Right ventricle myocardium superior (tissue), 1 donor: ENCODE results near the gene KCNQ1. TPM values are rescaled to one million over a fixed set of nuclear protein-coding genes. Genes with fewer than 3 reads are reported as not detected.

ENCODE experiments used
- ATAC-seq: fragments of 200-7000 bp; cut with Tn5 transposase; one replicate; pipeline ENCODE4 v1.9.1; 2020; ENCODE audit warnings: mild to moderate bottlenecking; ENCODE audit not compliant: poor library complexity
- DNase-seq: peaks from one replicate; pipeline ENCODE4 v3.0.0-alpha.2; 2020
- intact Hi-C: fragments of 100-400 bp; cut with DNase I; formaldehyde crosslinking; loops from one replicate; pipeline ENCODE4 v1.11.2; 2022
- total RNA-seq: library from RNA; stranded (reverse); fragmentation: NEBNext Ultra II Directional; extraction: Animal tissue kit (Norgen Biotek cat#: 25700); gene quantifications from one replicate; pipeline ENCODE4 v1.2.1, GENCODE V29; 2021
- donor health status: DM: no; HTN: yes; CAD: no; lungs with severe emphysema.

Gene KCNQ1
- total RNA-seq, 1 donor from 2014 or later = 33.4 TPM

DNA sequence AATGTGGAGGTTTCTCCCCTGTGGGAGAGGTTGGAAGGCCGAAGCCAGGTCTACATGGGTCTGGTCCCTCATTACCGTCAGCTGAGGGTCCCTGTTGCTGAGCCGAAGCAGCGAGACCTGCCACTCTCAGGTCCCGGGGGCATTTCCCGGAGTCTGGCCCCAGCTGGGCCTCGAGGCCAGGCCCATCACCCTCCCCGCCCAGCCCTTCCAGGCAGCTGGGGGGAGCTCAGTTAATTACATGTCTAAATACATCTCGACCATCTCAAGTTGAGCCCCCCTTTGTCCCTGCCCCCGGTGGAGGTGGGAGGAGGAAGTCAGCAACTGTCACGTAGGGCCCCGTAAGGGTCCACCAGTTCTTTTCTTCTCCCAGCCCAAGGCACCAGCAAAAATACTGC, 437.2 kb downstream of the KCNQ1 start:
- no peak for DNase-seq
- intact Hi-C loops = loop anchor here (5.0 kb wide), 1 partner anchor 185 kb away; the partner anchor contains the start of gene KCNQ1OT1
- no peak for ATAC-seq

DNA sequence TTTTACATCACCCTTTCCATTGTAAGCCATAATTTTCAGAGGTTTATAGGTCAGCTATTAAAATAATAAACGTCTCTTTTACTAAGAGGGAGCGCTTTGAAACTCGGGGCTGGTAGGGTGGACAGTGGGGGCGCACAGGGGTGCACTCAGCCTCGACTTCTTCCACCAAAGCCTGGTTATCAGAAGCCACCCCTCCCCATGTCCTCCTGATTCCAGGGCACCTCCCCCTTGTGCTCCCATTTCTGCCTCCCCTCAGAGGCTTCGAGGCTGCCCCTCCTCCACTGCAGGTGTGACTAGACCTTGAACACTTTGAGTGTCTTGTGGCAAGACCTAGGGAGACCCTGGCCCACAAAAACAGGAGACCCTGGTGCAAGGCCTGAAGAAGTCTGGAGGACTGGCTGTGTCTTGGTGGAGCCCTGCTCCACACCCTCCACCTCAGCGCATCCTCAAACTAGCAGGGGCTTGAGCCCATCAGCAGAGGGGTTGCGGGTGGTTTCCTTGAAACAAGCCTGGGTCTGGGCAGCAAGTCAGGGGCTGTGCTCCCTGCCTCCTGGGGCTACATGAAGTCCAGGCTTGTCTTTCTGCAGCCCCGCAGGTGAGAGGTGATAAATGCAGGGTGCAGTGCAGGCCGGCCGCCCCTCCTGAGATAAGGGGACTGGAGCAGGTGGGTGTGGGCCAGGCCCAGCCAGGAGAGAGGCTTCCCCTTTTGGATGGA, 437.7 kb downstream of the KCNQ1 start:
- DNase-seq (no peak), ATAC-seq (no peak)
- intact Hi-C loops = loop anchor here (5.0 kb wide), 1 partner anchor 185 kb away; the partner anchor contains the start of gene KCNQ1OT1

DNA sequence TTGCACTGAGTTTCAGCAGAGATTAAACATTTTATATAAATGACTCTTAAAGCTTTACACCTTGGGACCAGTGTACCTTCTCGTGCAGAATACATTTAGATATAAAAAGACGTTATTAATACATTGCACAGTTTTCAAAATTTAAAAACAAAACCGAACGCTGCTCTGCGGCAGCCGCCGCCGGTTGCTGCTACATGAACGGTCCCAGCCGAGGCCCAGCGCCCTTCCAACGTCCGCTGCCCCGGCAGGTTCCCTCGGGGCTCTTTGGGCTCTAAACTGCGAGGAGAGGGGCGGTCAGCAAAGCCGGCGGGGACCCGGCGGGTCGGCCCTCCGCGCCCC, 438.8 kb downstream of the KCNQ1 start:
- ATAC-seq (no peak), DNase-seq (no peak)
- intact Hi-C loops = loop anchor here (5.0 kb wide), 1 partner anchor 186 kb away; the partner anchor contains the start of gene KCNQ1OT1

DNA sequence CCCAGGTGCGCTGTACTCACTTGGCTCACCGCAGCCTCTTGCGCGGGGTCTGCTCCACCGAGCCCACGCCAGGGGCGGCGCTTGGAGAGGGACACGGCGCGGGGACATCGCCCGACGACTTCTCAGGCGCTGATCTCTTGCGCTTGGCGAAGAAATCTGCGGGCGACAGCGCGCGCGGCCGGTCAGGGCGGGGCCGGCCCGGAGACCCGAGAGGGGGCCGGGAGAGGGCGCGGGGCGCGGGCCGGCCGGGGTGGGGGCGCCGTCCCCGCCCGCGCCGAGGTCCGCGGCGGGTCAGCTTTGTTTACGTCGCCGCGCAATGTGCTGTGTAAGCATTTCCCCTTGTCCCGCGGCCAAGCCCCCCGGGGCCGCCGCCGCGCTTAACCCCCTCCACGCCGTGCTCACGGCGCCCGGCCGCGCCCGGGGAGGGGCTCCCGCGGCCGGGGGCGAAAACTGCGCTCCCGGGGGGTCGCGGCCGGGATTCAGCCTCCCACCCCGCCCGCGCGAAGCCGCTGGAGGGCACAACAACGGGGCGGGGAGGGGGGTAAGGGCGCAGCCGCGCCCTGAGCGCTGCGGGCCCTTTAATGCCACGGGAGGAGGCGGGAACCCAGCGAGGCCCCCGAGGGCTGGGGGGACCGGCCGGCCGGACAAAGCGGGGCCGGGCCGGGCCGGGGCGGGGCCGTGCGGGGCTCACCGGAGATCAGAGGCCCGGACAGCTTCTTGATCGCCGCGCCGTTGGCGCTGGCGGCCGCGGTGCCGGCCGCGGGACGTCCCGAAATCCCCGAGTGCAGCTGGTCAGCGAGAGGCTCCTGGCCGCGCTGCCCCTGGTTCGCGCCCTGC, 439.4 kb downstream of the KCNQ1 start:
- ATAC-seq (peak; percentile 37), DNase-seq (peak; percentile 78)
- intact Hi-C loops = loop anchor here (5.0 kb wide), 1 partner anchor 187 kb away; the partner anchor contains the start of gene KCNQ1OT1

DNA sequence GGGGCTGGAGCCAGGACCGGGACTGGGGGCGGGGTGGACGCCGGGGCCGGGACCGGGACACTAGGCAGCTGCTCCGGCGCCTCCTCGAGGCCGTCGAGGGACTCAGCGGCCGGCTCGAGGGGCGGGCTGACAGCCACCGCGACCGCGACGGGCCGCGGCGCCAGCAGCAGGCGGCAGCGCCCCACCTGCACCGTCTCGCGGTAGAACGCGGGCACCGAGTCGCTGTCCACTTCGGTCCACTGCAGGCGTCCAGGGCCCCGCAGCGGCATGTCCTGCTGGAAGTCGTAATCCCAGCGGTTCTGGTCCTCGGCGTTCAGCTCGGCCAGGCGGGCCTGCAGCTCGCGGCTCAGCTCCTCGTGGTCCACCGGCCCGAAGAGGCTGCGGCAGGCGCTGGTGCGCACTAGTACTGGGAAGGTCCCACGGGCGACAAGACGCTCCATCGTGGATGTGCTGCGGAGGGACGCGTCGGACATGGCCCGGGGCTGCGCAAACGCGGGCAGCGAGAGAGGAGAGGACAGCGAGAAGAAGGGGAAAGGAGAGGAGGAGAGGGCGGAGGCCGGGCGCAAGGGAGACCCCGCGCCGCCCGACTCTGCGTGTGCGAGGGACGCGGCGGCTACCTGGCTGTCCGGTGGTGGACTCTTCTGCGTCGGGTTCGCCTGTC, 440.3 kb downstream of the KCNQ1 start:
- intact Hi-C loops = no loop called here
- peak; percentile 80 for DNase-seq
- ATAC-seq = peak; percentile 30

DNA sequence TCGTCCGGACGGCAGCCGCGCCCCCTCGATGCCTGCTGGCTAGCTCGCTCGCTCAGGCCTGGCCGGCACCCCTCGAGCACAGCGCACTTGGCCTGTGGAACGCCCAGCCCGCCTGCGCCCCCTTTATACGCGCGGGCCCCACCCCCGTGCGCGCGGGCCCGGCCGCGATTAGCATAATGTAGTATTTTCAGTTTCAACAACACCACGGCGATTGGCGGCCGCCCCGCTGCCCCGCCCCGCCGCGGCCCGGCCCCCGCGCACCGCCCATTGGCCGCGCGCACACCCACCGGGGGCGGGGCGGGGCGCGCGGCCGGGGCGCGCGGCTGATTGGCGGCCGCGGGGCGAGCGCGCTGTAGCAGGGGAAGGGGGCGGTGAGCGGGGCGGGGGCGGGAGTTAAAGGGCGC, 440.9 kb downstream of the KCNQ1 start, which contains the start of gene CDKN1C:
Gene CDKN1C (minus strand): TSS at position 98 of the 404 bp plus-strand sequence. CDS start 319 bp downstream, outside the sequence.
- DNase-seq (peak; percentile 94), ATAC-seq (peak; percentile 82)
- intact Hi-C loops = no loop called here

DNA sequence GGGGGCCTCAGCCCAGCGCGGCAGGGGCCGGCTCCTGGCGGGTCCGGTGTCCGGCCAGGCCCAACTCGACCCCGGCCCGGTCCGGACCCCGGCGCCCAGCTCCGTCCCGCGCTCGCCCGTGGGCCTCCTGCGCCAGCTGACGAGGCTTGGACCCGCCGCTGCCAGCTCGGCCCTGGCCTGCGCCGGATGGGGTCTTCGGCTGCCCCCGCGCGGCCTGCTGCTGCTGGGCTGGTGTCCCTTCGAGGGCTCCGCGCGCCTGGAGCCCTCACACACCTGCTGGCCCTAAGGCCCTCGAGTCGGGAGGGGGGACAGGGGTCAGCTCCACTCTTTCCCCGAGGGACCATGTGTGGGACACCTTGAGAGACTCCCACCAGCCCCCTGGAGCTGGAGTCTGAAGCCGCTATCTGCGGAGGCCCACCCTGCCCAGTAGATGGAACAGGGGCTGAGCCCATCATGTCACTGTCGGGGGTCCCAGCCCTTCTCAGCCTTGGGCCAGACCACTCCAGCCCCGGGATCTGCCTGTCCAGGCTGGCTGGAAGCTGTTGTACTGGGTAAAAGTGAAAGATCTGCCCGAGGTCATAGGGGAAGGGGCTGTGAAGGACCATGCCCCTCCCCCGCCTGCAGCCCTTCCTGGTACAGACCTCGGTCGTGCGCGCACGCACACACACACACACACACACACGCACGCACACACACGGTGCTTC, 441.5 kb downstream of the KCNQ1 start:
- intact Hi-C loops = no loop called here
- peak; percentile 71 for DNase-seq
- ATAC-seq = peak; percentile 11

DNA sequence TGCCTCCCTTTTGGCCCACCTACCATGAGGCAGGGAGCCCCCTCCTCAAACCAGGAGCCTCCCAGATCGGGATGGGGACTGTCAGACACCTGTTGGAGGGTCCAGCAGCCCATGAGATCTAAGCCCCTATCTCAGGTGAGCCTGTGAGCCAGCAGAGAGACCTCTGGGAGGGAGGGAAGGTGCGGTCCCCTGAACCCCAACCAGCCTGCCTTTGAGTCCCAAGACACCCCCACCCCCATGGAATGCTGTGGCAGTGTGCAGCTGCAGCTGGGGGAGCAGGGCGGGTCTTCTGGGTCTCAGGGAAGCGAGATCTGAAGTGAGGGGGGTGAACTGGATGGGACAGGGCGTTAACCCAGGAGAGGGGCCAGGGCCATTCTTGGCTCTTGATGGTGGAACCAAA, 442.1 kb downstream of the KCNQ1 start:
- intact Hi-C loops = no loop called here
- DNase-seq (no peak), ATAC-seq (no peak)

DNA sequence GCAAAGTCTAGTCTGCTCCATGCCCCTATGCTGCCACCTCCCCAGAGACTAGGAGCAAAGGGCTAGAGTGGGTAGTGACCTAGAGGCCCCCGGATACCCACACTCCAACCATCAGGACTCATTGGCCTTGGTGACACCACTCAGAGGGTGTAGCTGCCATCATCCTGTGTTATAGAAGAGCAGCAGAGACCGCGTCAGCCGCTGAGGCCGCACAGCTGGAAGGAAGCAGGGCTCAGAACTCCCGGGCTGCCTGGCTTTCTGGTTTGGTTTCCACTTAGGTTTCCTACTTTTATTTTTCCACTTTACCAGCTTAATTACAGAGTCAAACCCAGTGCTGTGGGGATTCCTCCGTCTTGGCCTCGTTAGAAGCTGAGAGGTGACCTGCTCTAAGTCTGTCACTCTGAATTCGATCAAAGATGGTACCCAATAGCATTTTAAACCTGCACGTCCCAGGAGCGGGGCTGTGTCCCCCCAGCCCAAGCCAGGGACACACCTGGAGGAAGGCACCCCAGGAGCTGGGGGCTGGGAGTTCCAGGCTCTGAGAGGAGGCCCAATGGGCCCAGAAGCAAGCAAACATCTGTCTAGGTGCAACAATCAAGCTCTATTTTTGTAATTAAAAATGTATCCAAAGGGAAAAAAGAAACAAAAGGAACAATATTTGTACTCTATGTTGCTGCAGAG, 442.8 kb downstream of the KCNQ1 start:
- intact Hi-C loops = loop anchor here (1.0 kb wide), 1 partner anchor 354 kb away; no protein-coding TSS in a partner anchor
- no peak for ATAC-seq

DNA sequence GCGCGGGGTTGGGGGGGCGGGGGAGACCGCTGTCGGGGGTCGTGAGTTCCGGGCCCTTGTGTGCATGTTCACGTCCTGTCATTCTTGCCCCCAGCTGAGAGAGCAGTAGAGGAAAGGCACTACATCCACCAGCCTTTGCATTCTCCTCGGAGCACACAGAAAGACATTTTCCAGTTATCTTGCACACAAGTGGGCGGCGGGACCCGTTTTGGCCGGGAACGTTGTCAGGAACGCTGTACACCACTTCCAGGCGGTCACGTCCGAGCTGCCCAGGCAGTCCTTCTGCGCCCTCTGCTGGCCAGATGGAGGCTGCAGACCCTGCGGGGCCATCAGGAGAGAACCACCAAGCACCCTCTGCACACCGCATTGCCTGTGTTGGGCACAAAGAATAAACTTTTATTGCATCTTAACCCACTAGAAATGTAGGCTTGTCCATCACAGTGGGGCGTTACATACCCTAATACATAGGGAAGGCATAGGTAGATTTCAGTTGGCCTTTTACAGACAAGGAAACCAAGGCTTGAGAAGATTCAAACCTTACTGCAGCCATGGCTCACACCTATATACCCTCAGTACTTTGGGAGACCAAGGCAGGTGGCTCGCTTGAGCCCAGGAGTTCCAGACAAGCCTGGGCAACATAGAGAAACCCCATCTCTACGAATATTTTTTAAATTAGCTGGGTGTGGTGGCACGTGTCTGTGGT, 443.6 kb downstream of the KCNQ1 start:
- DNase-seq (peak; percentile 95), ATAC-seq (peak; percentile 62)
- intact Hi-C loops = loop anchor here (1.0 kb wide), 1 partner anchor 355 kb away; no protein-coding TSS in a partner anchor

More for the DNA sequence above, 442.8 kb downstream of the KCNQ1 start:
- DNase-seq = no peak

DNA sequence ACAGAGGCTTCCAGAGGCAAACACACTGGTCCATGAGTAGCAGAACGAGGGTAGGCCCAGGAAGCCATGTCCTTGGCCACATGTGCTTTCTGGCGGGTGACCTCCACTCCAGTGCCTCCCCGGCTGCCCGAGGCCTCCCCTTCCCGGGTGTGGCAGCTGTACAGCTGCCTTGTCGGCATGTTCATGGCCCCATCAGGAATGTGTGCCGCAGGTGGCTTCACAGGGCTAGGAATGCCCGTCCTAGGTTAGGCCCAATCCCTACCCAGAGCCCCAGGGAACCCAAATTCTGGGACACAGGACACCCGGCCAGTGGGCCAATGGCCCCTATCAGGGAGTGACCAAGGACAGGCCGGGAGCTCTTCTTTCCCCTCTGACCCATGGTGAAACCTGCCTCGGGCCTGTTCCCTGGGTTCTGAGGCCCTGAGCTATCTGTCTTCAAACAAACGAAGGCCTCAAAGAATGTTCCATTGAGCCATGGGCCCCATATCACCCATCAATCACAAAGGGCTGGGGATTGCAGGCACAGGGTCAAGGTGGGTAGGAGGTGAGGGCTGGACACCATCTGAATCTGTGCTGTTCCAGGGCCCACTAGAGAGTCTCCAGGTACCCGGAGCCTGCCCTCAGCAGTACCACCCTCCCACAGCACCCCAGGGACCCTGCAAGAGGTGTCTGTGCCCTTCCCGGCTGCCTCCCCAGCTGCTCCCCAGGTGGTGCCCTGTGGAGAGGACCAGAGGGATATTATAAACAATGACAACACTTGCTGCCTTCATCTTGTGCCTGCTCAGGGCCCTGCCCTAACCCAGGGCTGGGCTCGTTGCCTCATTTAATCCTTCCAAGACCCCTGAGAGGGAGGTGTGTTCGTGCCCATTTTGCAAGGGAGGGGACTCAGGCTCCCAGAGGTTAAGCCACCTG, 444.8 kb downstream of the KCNQ1 start:
- DNase-seq (no peak), ATAC-seq (no peak)
- intact Hi-C loops = loop anchor here (5.0 kb wide), 1 partner anchor 457 kb away; no protein-coding TSS in a partner anchor

DNA sequence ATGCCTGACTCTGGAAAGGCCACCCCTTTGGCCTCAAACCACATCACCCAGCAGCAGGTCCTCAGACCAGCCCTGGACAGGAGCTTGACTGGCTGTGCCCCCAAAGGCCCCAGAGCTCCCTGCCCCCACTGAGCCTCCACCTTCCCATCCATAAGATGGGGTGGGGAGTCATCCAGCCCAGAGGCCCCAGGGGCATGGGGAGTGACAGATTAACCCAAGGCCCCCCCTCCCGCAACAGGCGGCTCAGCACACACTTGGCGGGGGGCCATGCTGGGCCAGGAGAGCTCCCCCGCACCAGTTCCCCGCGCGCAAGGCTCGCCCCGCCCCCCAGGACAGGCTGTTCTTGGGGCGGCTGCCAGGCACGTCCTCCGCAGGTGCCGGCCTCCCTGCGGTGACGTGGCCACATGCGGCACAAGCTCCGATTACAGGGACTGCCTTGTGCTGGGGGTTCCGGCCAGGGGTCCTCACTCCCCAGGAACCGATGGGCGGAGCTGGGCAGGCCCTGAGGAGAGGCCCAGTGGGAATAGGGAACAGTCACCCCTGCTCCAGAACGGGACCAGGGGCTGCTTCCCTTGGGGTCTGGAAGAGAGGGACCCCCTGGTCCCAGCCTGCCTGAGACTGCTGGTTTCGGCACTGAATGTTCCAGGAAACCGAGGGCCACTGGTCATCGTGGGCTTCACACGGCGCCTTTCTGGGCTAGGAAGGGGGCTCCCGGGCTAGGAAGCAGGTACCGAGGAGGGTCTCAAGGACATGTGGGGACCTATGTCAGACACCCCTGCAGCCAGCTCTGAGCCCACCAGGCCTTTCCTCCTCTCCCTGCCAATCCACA, 445.9 kb downstream of the KCNQ1 start:
- peak; percentile 81 for DNase-seq
- peak; percentile 30 for ATAC-seq

DNA sequence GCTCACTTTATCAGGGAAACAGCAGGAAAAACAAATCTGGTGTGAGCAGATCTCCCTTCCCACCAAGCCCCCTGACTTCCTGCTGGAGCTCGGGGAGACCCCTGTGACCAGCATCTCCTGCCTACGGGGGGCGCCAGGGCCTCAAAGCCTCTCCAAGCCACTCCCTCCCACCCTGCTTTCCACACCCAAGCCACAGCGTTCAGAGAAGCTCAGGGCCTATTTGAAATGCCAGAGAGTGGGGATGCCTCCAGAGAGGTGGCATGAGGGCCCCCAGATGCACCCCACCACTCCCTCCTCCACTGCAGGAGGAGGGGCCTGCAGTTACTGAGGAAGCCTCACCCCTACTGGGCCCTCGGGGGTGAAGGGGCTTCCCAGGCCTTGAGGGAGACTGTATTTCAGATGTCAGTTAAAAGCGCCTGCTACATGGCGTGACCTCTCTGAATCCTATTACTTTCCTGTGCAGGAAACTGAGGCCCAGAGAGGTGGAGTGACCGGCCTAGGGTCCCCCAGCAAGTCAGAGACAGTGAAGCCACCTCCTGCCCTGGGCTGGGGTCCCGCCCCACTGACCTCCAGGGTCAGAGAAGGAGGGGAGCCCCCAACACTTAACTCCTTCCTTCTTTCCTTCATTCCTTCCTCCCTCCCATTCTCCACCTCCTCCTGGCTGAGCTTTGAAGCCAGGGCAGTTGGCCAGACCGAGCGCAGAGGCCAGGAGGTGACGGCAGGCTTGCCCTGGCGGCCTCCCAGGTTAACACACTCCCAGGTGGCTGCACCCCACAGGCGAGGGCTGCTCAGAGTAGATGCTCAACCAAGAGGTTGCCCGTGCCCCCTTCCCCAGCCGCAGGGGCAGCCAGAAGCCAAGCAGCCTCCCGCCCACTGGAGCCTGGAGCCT, 446.8 kb downstream of the KCNQ1 start:
- peak; percentile 33 for ATAC-seq
- DNase-seq = peak; percentile 78
- intact Hi-C loops = loop anchor here (5.0 kb wide), 1 partner anchor 459 kb away; no protein-coding TSS in a partner anchor

More for the DNA sequence above, 445.9 kb downstream of the KCNQ1 start:
- intact Hi-C loops = loop anchor here (5.0 kb wide), 1 partner anchor 458 kb away; no protein-coding TSS in a partner anchor
